HG03460 (cell line): Measurements from ENCODE around the gene CNP.
"Not testable (repeated sequence)": the region's sequence is repeated elsewhere in the genome, so short reads cannot be mapped to it uniquely, and the experiment has no call there.

Experiments used
- ATAC-seq: cut with Tn5 transposase; IDR thresholded peaks from one replicate; pipeline ENCODE4 v1.9.1; 2021; ENCODE audit not compliant: unreplicated experiment

CNP gene

GRCh38 chr17:42001729-42002128 lies 35.1 kb downstream of the CNP start:
- ATAC-seq: no peak

GRCh38 chr17:42002175-42002791 lies 35.7 kb downstream of the CNP start:
- ATAC-seq: no peak

GRCh38 chr17:42002792-42003301 lies 36.3 kb downstream of the CNP start:
- ATAC-seq: no peak

GRCh38 chr17:42005166-42005565 lies 38.6 kb downstream of the CNP start:
- ATAC-seq: no peak

GRCh38 chr17:42009170-42009569 lies 42.6 kb downstream of the CNP start:
- ATAC-seq: no peak

GRCh38 chr17:42010266-42010680 lies 43.7 kb downstream of the CNP start:
- not testable (repeated sequence) for ATAC-seq

- ATAC-seq: no peak
These were observed 44.4 kb downstream of the CNP start for GRCh38 chr17:42010898-42011516.

GRCh38 chr17:42012363-42012762 lies 45.8 kb downstream of the CNP start:
- ATAC-seq: not testable (repeated sequence)

GRCh38 chr17:42013740-42014139 lies 47.1 kb downstream of the CNP start:
- not testable (repeated sequence) for ATAC-seq

- no peak for ATAC-seq
These were observed 49.8 kb downstream of the CNP start for GRCh38 chr17:42016411-42016831.

- ATAC-seq: peak; percentile 84
These were observed 50.6 kb downstream of the CNP start, which contains the start of gene DNAJC7 for GRCh38 chr17:42016941-42017865. DNAJC7 (minus strand) TSS chr17:42017439; CDS start chr17:42017416, 23 bp downstream.

GRCh38 chr17:42017866-42018200 lies 51.2 kb downstream of the CNP start:
- ATAC-seq: no peak

GRCh38 chr17:42018339-42018738 lies 51.7 kb downstream of the CNP start:
- no peak for ATAC-seq

GRCh38 chr17:42018988-42019387 lies 52.4 kb downstream of the CNP start:
- ATAC-seq: no peak

GRCh38 chr17:42019509-42020404 lies 53.2 kb downstream of the CNP start, which contains the start of gene NKIRAS2:
NKIRAS2 (plus strand) TSS chr17:42020090; CDS start chr17:42021578, 1,488 bp downstream.
- ATAC-seq: peak; percentile 46

- not testable (repeated sequence) for ATAC-seq
These were observed 54.2 kb downstream of the CNP start for GRCh38 chr17:42020845-42021244.

GRCh38 chr17:42023524-42024349 lies 57.1 kb downstream of the CNP start:
- no peak for ATAC-seq

GRCh38 chr17:42025191-42025579 lies 58.6 kb downstream of the CNP start:
- no peak for ATAC-seq

- no peak for ATAC-seq
These were observed 59.3 kb downstream of the CNP start for GRCh38 chr17:42025936-42026335.
